Neural crest cell (in vitro differentiated cells): ENCODE results near the gene TCEAL6. TPM values are rescaled to one million over a fixed set of nuclear protein-coding genes. Genes with fewer than 3 reads are reported as not detected.
"Not testable (repeated sequence)": the region's sequence is repeated elsewhere in the genome, so short reads cannot be mapped to it uniquely, and the experiment has no call there.

Source experiments
- DNase-seq: peaks from one replicate; pipeline ENCODE4 v3.0.0; 2021; ENCODE audit warnings: low read depth, mixed read lengths, low spot score
- H3K27ac Mint-ChIP-seq: one replicate; pipeline ENCODE4 v1.8.0; 2021; ENCODE audit warnings: mild to moderate bottlenecking, mixed read lengths; ENCODE audit not compliant: unreplicated experiment
- H3K27me3 Mint-ChIP-seq: 2 replicates; pipeline ENCODE4 v1.8.0; 2021; ENCODE audit warnings: low read depth, mild to moderate bottlenecking, mixed read lengths
- H3K36me3 Mint-ChIP-seq: 2 replicates; pipeline ENCODE4 v1.8.0; 2021; ENCODE audit warnings: low read depth, mild to moderate bottlenecking, mixed read lengths
- H3K4me1 Mint-ChIP-seq: 2 replicates; pipeline ENCODE4 v1.8.0; 2021; ENCODE audit warnings: mixed read lengths
- H3K4me3 Mint-ChIP-seq: one replicate; pipeline ENCODE4 v1.8.0; 2021; ENCODE audit warnings: mild to moderate bottlenecking, mixed read lengths
- H3K9me3 Mint-ChIP-seq: 2 replicates; pipeline ENCODE4 v1.8.0; 2021; ENCODE audit warnings: mixed read lengths
- CTCF ChIP-seq: fragments of 200-600 bp; sonication (generic); conservative IDR thresholded peaks from 2 replicates; pipeline ENCODE4 v1.5.0; 2021; ENCODE audit warnings: antibody characterized with exemption, mild to moderate bottlenecking
- total RNA-seq: library from RNA; stranded (reverse); gene quantifications from 2 replicates; pipeline ENCODE4 v1.2.1, GENCODE V29; 2021

TCEAL6 gene
- total RNA-seq, 1 donor from 2014 or later: not detected

DNA sequence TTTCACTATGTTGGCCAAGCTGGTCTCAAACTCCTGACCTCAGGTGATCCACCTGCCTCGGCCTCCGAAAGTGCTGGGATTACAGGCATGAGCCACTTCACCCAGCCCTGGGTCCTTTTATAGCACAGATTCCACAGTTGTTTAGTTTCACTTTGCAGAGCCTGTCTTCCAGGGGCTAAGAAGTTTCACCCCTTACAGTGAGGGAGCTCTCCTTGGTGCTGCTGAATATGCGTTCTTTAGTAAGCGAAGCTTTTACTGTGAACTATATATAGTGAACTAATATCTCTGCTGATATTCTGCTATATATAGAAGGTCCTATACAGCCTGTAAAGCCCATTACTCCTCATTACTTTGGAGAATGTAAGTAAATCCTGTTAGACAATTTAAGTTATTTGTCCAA, 4.2 kb downstream of the TCEAL6 start:
- no peak for DNase-seq
- Mint-ChIP-seq H3K4me3 (no peak overlapping the region), H3K9me3 (no peaks in the 10 kb centered on the region), H3K27me3 (peaks cover 15% of the 10 kb centered on the region), H3K4me1 (no peaks in the 10 kb centered on the region), H3K27ac (no peak overlapping the region), H3K36me3 (peaks cover 2% of the 10 kb centered on the region)
- no peak for TF ChIP-seq CTCF

- Mint-ChIP-seq H3K9me3 (no peaks in the 10 kb centered on the region), H3K27me3 (peaks cover 58% of the 10 kb centered on the region), H3K4me3 (peak overlapping the region; percentile 42), H3K4me1 (peaks cover 5% of the 10 kb centered on the region), H3K36me3 (no peaks in the 10 kb centered on the region), H3K27ac (no peak overlapping the region)
- no peak for DNase-seq
- TF ChIP-seq CTCF: peak; percentile 49
Observed at GRCh38 chrX:102129473-102129872, 12.8 kb downstream of the TCEAL6 start.

DNA sequence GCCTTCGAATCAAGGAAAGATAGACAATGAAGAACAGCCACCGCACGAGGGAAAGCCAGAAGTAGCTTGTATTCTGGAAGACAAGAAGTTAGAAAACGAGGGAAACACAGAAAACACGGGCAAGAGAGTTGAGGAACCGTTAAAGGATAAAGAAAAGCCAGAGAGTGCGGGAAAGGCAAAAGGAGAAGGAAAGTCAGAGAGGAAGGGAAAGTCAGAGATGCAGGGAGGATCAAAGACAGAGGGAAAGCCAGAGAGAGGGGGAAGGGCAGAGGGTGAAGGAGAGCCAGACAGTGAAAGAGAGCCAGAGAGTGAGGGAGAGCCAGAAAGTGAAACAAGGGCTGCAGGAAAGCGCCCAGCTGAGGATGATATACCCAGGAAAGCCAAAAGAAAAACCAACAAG, 15.4 kb downstream of the TCEAL6 start:
- no peak for TF ChIP-seq CTCF

GRCh38 chrX:102126080-102126818, 16.0 kb downstream of the TCEAL6 start:
- Mint-ChIP-seq H3K27me3 (peaks cover 66% of the 10 kb centered on the region), H3K4me3 (peak overlapping the region; percentile 56)
- not testable (repeated sequence) for H3K36me3 Mint-ChIP-seq, DNase-seq, H3K9me3 Mint-ChIP-seq, H3K4me1 Mint-ChIP-seq, H3K27ac Mint-ChIP-seq

More for the DNA sequence above, 15.4 kb downstream of the TCEAL6 start:
- peak overlapping the region; percentile 24 for H3K4me3 Mint-ChIP-seq
- no peak for DNase-seq
- no peaks in the 10 kb centered on the region for H3K36me3 Mint-ChIP-seq
- H3K27me3 Mint-ChIP-seq: peaks cover 67% of the 10 kb centered on the region
- H3K4me1 Mint-ChIP-seq: peaks cover 7% of the 10 kb centered on the region
- no peaks in the 10 kb centered on the region for H3K9me3 Mint-ChIP-seq
- no peak overlapping the region for H3K27ac Mint-ChIP-seq

GRCh38 chrX:102125436-102125835, 16.8 kb downstream of the TCEAL6 start, which contains the start of gene TCEAL2:
TSS of gene TCEAL2 (plus strand) at chrX:102125679. CDS start at chrX:102126831, 1,152 bp downstream.
- H3K9me3 Mint-ChIP-seq, DNase-seq, H3K4me1 Mint-ChIP-seq, H3K27ac Mint-ChIP-seq, H3K36me3 Mint-ChIP-seq: not testable (repeated sequence)
- Mint-ChIP-seq H3K27me3 (peaks cover 71% of the 10 kb centered on the region), H3K4me3 (peak within 1 kb of the TSS; percentile 72)

DNA sequence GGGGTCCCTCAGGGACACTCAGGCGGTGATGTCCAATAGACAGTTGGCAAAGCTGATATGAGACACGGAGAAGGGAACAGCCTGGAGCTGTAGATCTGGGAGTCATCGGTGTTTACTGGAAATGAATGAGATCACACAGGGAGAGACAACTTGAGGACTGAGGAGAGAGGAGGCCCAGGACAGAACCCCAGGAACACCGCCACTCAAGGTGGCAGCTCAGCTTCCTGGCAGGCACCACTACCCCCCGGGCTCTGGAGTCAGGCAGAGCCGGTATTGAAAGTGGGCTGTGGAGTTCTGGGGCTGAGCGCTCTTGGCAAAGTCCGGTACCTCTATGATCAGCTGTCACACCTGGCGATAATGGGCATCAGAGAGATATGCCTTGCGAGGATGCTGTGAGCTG, 17.3 kb downstream of the TCEAL6 start:
- Mint-ChIP-seq H3K27me3 (peaks cover 73% of the 10 kb centered on the region), H3K4me3 (peak overlapping the region; percentile 72)
- not testable (repeated sequence) for H3K27ac Mint-ChIP-seq, H3K4me1 Mint-ChIP-seq, H3K36me3 Mint-ChIP-seq, DNase-seq, H3K9me3 Mint-ChIP-seq

DNA sequence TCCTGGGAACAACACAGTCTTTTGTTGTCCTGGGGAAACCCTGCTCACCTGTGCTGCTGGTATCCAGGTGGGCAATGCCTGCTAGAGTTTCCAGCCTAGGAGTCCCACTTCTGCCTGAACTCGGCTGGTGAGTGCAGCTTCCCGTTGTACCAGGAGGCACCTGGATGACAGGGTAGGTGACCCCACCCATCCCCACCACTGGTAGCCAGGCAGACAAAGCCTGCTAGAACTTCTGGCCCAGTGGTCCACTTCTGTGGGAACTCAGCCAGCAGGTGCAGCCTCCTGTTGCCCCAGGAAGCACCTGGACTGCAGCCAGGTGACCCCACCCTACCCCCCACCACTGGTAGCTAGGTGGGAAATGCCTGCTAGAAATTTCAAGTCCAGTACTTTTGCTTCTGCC, 26.5 kb downstream of the TCEAL6 start:
- no peak for TF ChIP-seq CTCF
- Mint-ChIP-seq H3K27ac (no peak overlapping the region), H3K4me3 (no peak overlapping the region), H3K27me3 (peaks cover 22% of the 10 kb centered on the region), H3K9me3 (peaks cover 6% of the 10 kb centered on the region), H3K4me1 (no peaks in the 10 kb centered on the region), H3K36me3 (no peaks in the 10 kb centered on the region)
- no peak for DNase-seq
